Midbrain (tissue), 1 donor: ENCODE measurements around the gene UGT1A9.

Source experiments
- DNase-seq: peaks from one replicate; lab custom pipeline; 2025; lab: John Stamatoyannopoulos, UW

UGT1A9 gene

GRCh38 chr2:233758849-233759248, 87.2 kb downstream of the UGT1A9 start:
- DNase-seq: no peak

- DNase-seq: no peak
Measured at GRCh38 chr2:233760043-233760442, 88.3 kb downstream of the UGT1A9 start, which contains the start of gene UGT1A1. Gene UGT1A1, plus strand, starts transcription at chr2:233760270. Its CDS starts 18 bp downstream, at chr2:233760288.

- DNase-seq: no peak
Measured at GRCh38 chr2:233761040-233761769, 89.5 kb downstream of the UGT1A9 start.

GRCh38 chr2:233764264-233764663, 92.6 kb downstream of the UGT1A9 start:
- no peak for DNase-seq

GRCh38 chr2:233764761-233765160, 93.1 kb downstream of the UGT1A9 start:
- DNase-seq: no peak

- DNase-seq: no peak
Measured at GRCh38 chr2:233766416-233766815, 94.7 kb downstream of the UGT1A9 start.

GRCh38 chr2:233768076-233768475, 96.4 kb downstream of the UGT1A9 start:
- DNase-seq: no peak

GRCh38 chr2:233769260-233769659, 97.6 kb downstream of the UGT1A9 start:
- DNase-seq: no peak

- no peak for DNase-seq
Measured at GRCh38 chr2:233772153-233772552, 100.5 kb downstream of the UGT1A9 start.

GRCh38 chr2:233772583-233772982, 100.9 kb downstream of the UGT1A9 start:
- DNase-seq: no peak

- DNase-seq: no peak
Measured at GRCh38 chr2:233773854-233774253, 102.2 kb downstream of the UGT1A9 start.

GRCh38 chr2:233775414-233775813, 103.7 kb downstream of the UGT1A9 start:
- no peak for DNase-seq

- no peak for DNase-seq
Measured at GRCh38 chr2:233778030-233778429, 106.3 kb downstream of the UGT1A9 start, which contains the start of gene MROH2A. Gene MROH2A, plus strand, starts transcription at chr2:233778330. Its CDS starts 1,029 bp downstream, at chr2:233779359.

- no peak for DNase-seq
Measured at GRCh38 chr2:233779722-233780121, 108.0 kb downstream of the UGT1A9 start.

- no peak for DNase-seq
Measured at GRCh38 chr2:233780771-233781170, 109.1 kb downstream of the UGT1A9 start.

- no peak for DNase-seq
Measured at GRCh38 chr2:233789554-233789953, 117.9 kb downstream of the UGT1A9 start.

- DNase-seq: no peak
Measured at GRCh38 chr2:233791151-233791882, 119.6 kb downstream of the UGT1A9 start.

GRCh38 chr2:233791883-233792329, 120.2 kb downstream of the UGT1A9 start:
- no peak for DNase-seq

- DNase-seq: no peak
Measured at GRCh38 chr2:233792720-233793119, 121.0 kb downstream of the UGT1A9 start.

- DNase-seq: no peak
Measured at GRCh38 chr2:233793465-233794127, 121.9 kb downstream of the UGT1A9 start.

GRCh38 chr2:233794128-233794658, 122.5 kb downstream of the UGT1A9 start:
- no peak for DNase-seq

GRCh38 chr2:233795735-233796171, 124.1 kb downstream of the UGT1A9 start:
- no peak for DNase-seq
